Stomach (tissue), 9 donors: ENCODE data around the gene PARP2. TPM values are rescaled to one million over a fixed set of nuclear protein-coding genes. Genes with fewer than 3 reads are reported as not detected.

Experiments
- DNase-seq, 2 donors: peaks; one replicate each; pipeline versions ENCODE4 v3.0.0 to v3.0.0-alpha.2; 2013 to 2019
- H3K27ac ChIP-seq, 5 donors: fragments of 200-600 bp in 4 of 5; sonication (generic) in 4 of 5; one replicate each; pipeline ENCODE4 v1.5.1; 2013 to 2019; ENCODE audit warnings: mild to moderate bottlenecking in 1 of 5, moderate library complexity in 1 of 5
- H3K27me3 ChIP-seq, 3 donors: fragments of 200-600 bp; sonication (generic); one replicate each; pipeline ENCODE4 v1.5.1; 2017 to 2019; ENCODE audit warnings: mixed run types in 1 of 3
- H3K36me3 ChIP-seq, 4 donors: fragments of 200-600 bp; sonication (generic); 1 replicate in 3 of 4; 2 replicates in 1 of 4; pipeline ENCODE4 v1.5.1; 2016 to 2019
- H3K4me1 ChIP-seq, 4 donors: fragments of 200-600 bp; sonication (generic); one replicate each; pipeline ENCODE4 v1.5.1; 2016 to 2019
- H3K4me3 ChIP-seq, 4 donors: fragments of 200-600 bp; sonication (generic) in 3 of 4; one replicate each; pipeline ENCODE4 v1.5.1; 2016 to 2019; ENCODE audit warnings: mild to moderate bottlenecking in 1 of 4
- H3K9me3 ChIP-seq, 4 donors: fragments of 200-600 bp; sonication (generic); one replicate each; pipeline ENCODE4 v1.5.1; 2016 to 2019
- EP300 ChIP-seq: sonication (generic); formaldehyde crosslinking; IDR thresholded peaks from one replicate; pipeline ENCODE4 v1.6.1; 2017; ENCODE audit warnings: antibody characterized with exemption
- POLR2A ChIP-seq, 4 donors: fragments of 450-650 bp; IDR thresholded peaks; one replicate each; pipeline ENCODE4 v1.6.1; 2016; ENCODE audit warnings: antibody characterized with exemption in 4 of 4, control low read depth in 2 of 4, mild to moderate bottlenecking in 1 of 4, moderate library complexity in 1 of 4
- POLR2AphosphoS5 ChIP-seq, 3 donors: sonication (generic); formaldehyde crosslinking; IDR thresholded peaks; one replicate each; pipeline ENCODE4 v1.6.1; 2016; ENCODE audit warnings: antibody characterized with exemption in 3 of 3
- WGBS, 5 donors: extraction: QIAGEN DNeasy Blood & Tissue Kit in 3 of 5; methylation state at CpG; one replicate each; pipeline versions ENCODE4 v1.1.5 to v1.1.7; 2013 to 2018; 5-methylcytosine and 5-hydroxymethylcytosine counted together
- intact Hi-C: fragments of 100-400 bp; cut with DNase I; formaldehyde crosslinking; loops from one replicate; pipeline ENCODE4 v1.15.1; 2023; ENCODE audit warnings: low total_unique reads
- polyA plus RNA-seq, 3 donors: library from polyadenylated mRNA; stranded (reverse); fragments of 200-250 nt; gene quantifications; one replicate each; pipeline ENCODE4 v1.2.3, GENCODE V29; 2013
- total RNA-seq, 5 donors: library from RNA; depleted of rRNA; stranded (reverse); fragments of >200 nt; gene quantifications; one replicate each; pipeline versions ENCODE4 v1.1.0 to v1.2.3, GENCODE V29; 2014 to 2016
- TF ChIP-seq, protein P1 (sequence below), 7 experiments: fragments of 450-650 bp in 4 of 7; fragments of 200-600 bp in 3 of 7; sonication (generic) in 3 of 7; IDR thresholded peaks; one replicate each; pipeline ENCODE4 v1.5.1; 2016 to 2019; ENCODE audit warnings: antibody characterized with exemption in 7 of 7, control low read depth in 2 of 7, mild to moderate bottlenecking in 1 of 7
- donor health status: healthy with polysubstance abuse.
- donor health status: Bipolar disorder and iron deficiency.
- donor health status: healthy.

The PARP2 gene
- total and polyA plus RNA-seq, 8 donors: 4.1 to 30.4 (median 13.6) TPM

GRCh38 chr14:20382526-20382925 lies 39.1 kb downstream of the PARP2 start:
- Histone ChIP-seq H3K27ac (no peak overlapping the region), H3K36me3 (peaks cover 99 to 100% (median 100%) of the 10 kb centered on the region in 4 donors), H3K4me1 (peaks cover 0 to under 1% (median 0%) of the 10 kb centered on the region in 4 donors), H3K4me3 (no peak overlapping the region), H3K27me3 (no peaks in the 10 kb centered on the region), H3K9me3 (no peaks in the 10 kb centered on the region)
- 95 to 98% (median 95%) methylated on average over 11 to 12 of the region's 12 CpGs for WGBS, 5 donors
- intact Hi-C loops: no loop called here
- no peak for DNase-seq
- TF ChIP-seq EP300: no peak

DNA sequence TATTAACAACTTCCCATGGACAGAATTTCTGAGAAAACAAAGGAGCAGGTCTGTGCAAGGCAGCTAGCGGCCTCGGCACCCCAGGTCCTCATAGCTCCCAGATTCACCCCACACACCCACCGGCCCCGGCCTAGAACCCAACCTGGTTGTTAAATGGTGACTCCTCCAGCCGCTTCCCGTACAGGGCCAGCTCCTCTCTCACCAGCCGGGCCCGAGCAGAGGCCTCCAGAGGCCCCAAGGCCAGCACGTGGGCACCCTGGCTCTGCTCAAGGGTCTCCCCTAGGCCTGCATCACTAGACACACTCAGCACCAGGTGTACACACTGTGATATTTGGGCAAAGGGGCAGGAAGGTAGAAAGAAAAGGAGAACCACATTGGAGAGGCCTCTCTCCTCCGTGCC lies 39.6 kb downstream of the PARP2 start:
- Histone ChIP-seq H3K27me3 (no peaks in the 10 kb centered on the region), H3K36me3 (peaks cover 99 to 100% (median 100%) of the 10 kb centered on the region in 4 donors), H3K4me1 (no peaks in the 10 kb centered on the region), H3K9me3 (no peaks in the 10 kb centered on the region), H3K4me3 (no peak overlapping the region), H3K27ac (no peak overlapping the region)
- DNase-seq: no peak
- TF ChIP-seq POLR2AphosphoS5 (IDR thresholded peaks at IDR 0.05): no peak
- TF ChIP-seq POLR2A (IDR thresholded peaks at IDR 0.05): no peak
- TF ChIP-seq, protein P1, sequence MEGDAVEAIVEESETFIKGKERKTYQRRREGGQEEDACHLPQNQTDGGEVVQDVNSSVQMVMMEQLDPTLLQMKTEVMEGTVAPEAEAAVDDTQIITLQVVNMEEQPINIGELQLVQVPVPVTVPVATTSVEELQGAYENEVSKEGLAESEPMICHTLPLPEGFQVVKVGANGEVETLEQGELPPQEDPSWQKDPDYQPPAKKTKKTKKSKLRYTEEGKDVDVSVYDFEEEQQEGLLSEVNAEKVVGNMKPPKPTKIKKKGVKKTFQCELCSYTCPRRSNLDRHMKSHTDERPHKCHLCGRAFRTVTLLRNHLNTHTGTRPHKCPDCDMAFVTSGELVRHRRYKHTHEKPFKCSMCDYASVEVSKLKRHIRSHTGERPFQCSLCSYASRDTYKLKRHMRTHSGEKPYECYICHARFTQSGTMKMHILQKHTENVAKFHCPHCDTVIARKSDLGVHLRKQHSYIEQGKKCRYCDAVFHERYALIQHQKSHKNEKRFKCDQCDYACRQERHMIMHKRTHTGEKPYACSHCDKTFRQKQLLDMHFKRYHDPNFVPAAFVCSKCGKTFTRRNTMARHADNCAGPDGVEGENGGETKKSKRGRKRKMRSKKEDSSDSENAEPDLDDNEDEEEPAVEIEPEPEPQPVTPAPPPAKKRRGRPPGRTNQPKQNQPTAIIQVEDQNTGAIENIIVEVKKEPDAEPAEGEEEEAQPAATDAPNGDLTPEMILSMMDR (IDR thresholded peaks at IDR 0.05): no peak
- no peak for TF ChIP-seq EP300
- intact Hi-C loops: no loop called here
- 92 to 96% (median 95%) methylated on average over 9 to 10 of the region's 10 CpGs for WGBS, 5 donors

- 87 to 95% (median 91%) methylated on average over 5 of the region's 5 CpGs for WGBS, 5 donors
- Histone ChIP-seq H3K4me1 (no peaks in the 10 kb centered on the region), H3K27me3 (no peaks in the 10 kb centered on the region), H3K27ac (no peak overlapping the region), H3K9me3 (no peaks in the 10 kb centered on the region), H3K4me3 (no peak overlapping the region), H3K36me3 (peaks cover 99 to 100% (median 100%) of the 10 kb centered on the region in 4 donors)
- TF ChIP-seq EP300 (no peak), POLR2AphosphoS5 (IDR thresholded peaks at IDR 0.05) (no peak)
- TF ChIP-seq, protein P1 (IDR thresholded peaks at IDR 0.05): no peak
- DNase-seq: no peak
- intact Hi-C loops: no loop called here
These were observed 40.2 kb downstream of the PARP2 start for GRCh38 chr14:20383636-20384035.

- H3K36me3 ChIP-seq: peaks cover 99 to 100% (median 100%) of the 10 kb centered on the region in 4 donors
- WGBS, 5 donors: 88 to 98% (median 94%) methylated on average over 7 of the region's 7 CpGs
- H3K9me3 ChIP-seq: no peaks in the 10 kb centered on the region
- H3K4me3 ChIP-seq: no peak overlapping the region
- H3K4me1 ChIP-seq: no peaks in the 10 kb centered on the region
- intact Hi-C loops: no loop called here
- no peaks in the 10 kb centered on the region for H3K27me3 ChIP-seq
- no peak overlapping the region for H3K27ac ChIP-seq
- DNase-seq: no peak
- TF ChIP-seq, protein P1 (IDR thresholded peaks at IDR 0.05): no peak
- TF ChIP-seq POLR2A (IDR thresholded peaks at IDR 0.05) (no peak), EP300 (no peak), POLR2AphosphoS5 (IDR thresholded peaks at IDR 0.05) (no peak)
These were observed 40.9 kb downstream of the PARP2 start for GRCh38 chr14:20384321-20384720.

DNA sequence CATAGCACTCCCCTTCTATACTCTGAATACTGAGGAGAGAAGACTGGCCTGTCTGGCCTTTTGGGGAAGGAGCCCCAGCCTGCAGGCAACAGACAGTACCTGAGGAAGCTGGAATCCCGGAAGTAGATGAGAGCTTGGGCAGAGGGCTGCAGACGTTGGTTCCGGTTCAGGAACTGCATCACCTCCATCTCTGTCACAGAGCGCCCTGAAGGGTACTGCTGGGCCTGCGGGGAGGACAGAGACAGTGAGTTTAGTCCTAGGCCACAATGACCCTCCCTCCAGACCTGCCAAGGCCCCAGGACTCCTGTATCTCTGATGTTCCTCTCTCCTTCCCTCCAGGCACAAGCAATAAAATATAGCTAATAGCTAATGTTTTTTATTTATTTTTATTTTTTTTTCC lies 41.5 kb downstream of the PARP2 start:
- no peaks in the 10 kb centered on the region for H3K9me3 ChIP-seq
- peaks cover 99 to 100% (median 100%) of the 10 kb centered on the region in 4 donors for H3K36me3 ChIP-seq
- DNase-seq: no peak
- intact Hi-C loops: no loop called here
- H3K27ac ChIP-seq: no peak overlapping the region
- no peak for TF ChIP-seq POLR2A (IDR thresholded peaks at IDR 0.05)
- no peak for TF ChIP-seq EP300
- no peak for TF ChIP-seq POLR2AphosphoS5 (IDR thresholded peaks at IDR 0.05)
- TF ChIP-seq, protein P1 (IDR thresholded peaks at IDR 0.05): no peak
- no peaks in the 10 kb centered on the region for H3K27me3 ChIP-seq
- WGBS, 5 donors: 91 to 97% (median 94%) methylated on average over 4 to 5 of the region's 5 CpGs
- H3K4me1 ChIP-seq: no peaks in the 10 kb centered on the region
- H3K4me3 ChIP-seq: no peak overlapping the region
